Raji (cell line): ENCODE data around the gene ELF4.
A peak's percentile ranks its signal among the peaks of the same experiment; 100 is the strongest.

Experiments used
- POLR2A ChIP-seq: IDR thresholded peaks from 2 replicates; pipeline ENCODE4 v1.6.1; 2011; ENCODE audit warnings: low read depth, low read length, control low read depth; ENCODE audit not compliant: insufficient read depth

Gene ELF4

GRCh38 chrX:130110379-130111219 is at the start of gene ELF4:
ELF4 (minus strand) TSS chrX:130110497; CDS start chrX:130081330, 29,167 bp downstream.
- 0 out of 2 replicates have a peak, but pooled peaks have one; percentile 27 for TF ChIP-seq POLR2A

GRCh38 chrX:130159776-130160175 is 49.5 kb upstream of the ELF4 start:
- no peak for TF ChIP-seq POLR2A

GRCh38 chrX:130158311-130158710 is 48.0 kb upstream of the ELF4 start:
- no peak for TF ChIP-seq POLR2A

GRCh38 chrX:130155564-130155963 is 45.3 kb upstream of the ELF4 start:
- no peak for TF ChIP-seq POLR2A

GRCh38 chrX:130147631-130148030 is 37.3 kb upstream of the ELF4 start:
- TF ChIP-seq POLR2A, result no peak

GRCh38 chrX:130145123-130145522 is 34.8 kb upstream of the ELF4 start:
- TF ChIP-seq POLR2A, result no peak

GRCh38 chrX:130144509-130144908 is 34.2 kb upstream of the ELF4 start:
- TF ChIP-seq POLR2A, result no peak

- no peak for TF ChIP-seq POLR2A
Measured at GRCh38 chrX:130139474-130140201, 29.3 kb upstream of the ELF4 start.

- TF ChIP-seq POLR2A, result no peak
Measured at GRCh38 chrX:130136961-130137360, 26.7 kb upstream of the ELF4 start.

GRCh38 chrX:130136496-130136895 is 26.2 kb upstream of the ELF4 start:
- no peak for TF ChIP-seq POLR2A

GRCh38 chrX:130130990-130131389 is 20.7 kb upstream of the ELF4 start:
- TF ChIP-seq POLR2A, result no peak

- no peak for TF ChIP-seq POLR2A
Measured at GRCh38 chrX:130125091-130125874, 15.0 kb upstream of the ELF4 start.

- TF ChIP-seq POLR2A, result no peak
Measured at GRCh38 chrX:130124577-130124976, 14.3 kb upstream of the ELF4 start.

GRCh38 chrX:130121505-130121800 is 11.2 kb upstream of the ELF4 start:
- TF ChIP-seq POLR2A, result no peak

- TF ChIP-seq POLR2A, result no peak
Measured at GRCh38 chrX:130120746-130121504, 10.6 kb upstream of the ELF4 start.

- no peak for TF ChIP-seq POLR2A
Measured at GRCh38 chrX:130120321-130120731, 10.0 kb upstream of the ELF4 start.
